Keratinocyte (primary cell): ENCODE measurements around the gene CCDC7. TPM values are rescaled to one million over a fixed set of nuclear protein-coding genes. Genes with fewer than 3 reads are reported as not detected.
"Not testable (repeated sequence)": the region's sequence is repeated elsewhere in the genome, so short reads cannot be mapped to it uniquely, and the experiment has no call there.

Experiments used
- DNase-seq: peaks from one replicate; pipeline ENCODE4 v3.0.0-alpha.2; 2011; ENCODE audit warnings: low read depth, missing footprints, low spot score
- FAIRE-seq: peaks from 2 replicates; lab custom pipeline; 2011; peaks lifted over from hg19 to GRCh38; lab: Jason Lieb, UNC
- H2AFZ ChIP-seq: 2 replicates; pipeline ENCODE4 v1.6.0; 2012; ENCODE audit warnings: low read length, control low read depth, inconsistent platforms; ENCODE audit not compliant: control insufficient read depth
- H3K27ac ChIP-seq: 2 replicates; pipeline ENCODE4 v1.5.1; 2011; ENCODE audit warnings: low read length; ENCODE audit not compliant: control insufficient read depth, insufficient read depth
- H3K27me3 ChIP-seq: 3 replicates; pipeline ENCODE4 v1.6.0; 2011; ENCODE audit warnings: low read length; ENCODE audit not compliant: control insufficient read depth, insufficient read depth; ENCODE audit errors: extremely low read depth
- H3K36me3 ChIP-seq, 2 experiments: 2 replicates in 1 of 2; 3 replicates in 1 of 2; pipeline ENCODE4 v1.5.1; 2011; ENCODE audit warnings: low read length in 2 of 2, mild to moderate bottlenecking in 1 of 2; ENCODE audit not compliant: control insufficient read depth in 2 of 2, insufficient read depth in 2 of 2; ENCODE audit errors: extremely low read depth in 1 of 2
- H3K4me1 ChIP-seq: 3 replicates; pipeline ENCODE4 v1.5.1; 2011; ENCODE audit warnings: low read length; ENCODE audit not compliant: control insufficient read depth, insufficient read depth; ENCODE audit errors: extremely low read depth
- H3K4me2 ChIP-seq: 3 replicates; pipeline ENCODE4 v1.6.0; 2011; ENCODE audit warnings: low read depth, low read length; ENCODE audit not compliant: control insufficient read depth, insufficient read depth; ENCODE audit errors: extremely low read depth
- H3K4me3 ChIP-seq, 3 experiments: fragments of 200-600 bp in 1 of 3; sonication (generic) in 1 of 3; 2 replicates in 2 of 3; 3 replicates in 1 of 3; pipeline ENCODE4 v1.5.1; 2011 to 2016; ENCODE audit warnings: low read length in 3 of 3, mild to moderate bottlenecking in 3 of 3, control low read depth in 2 of 3, inconsistent platforms in 1 of 3, low read depth in 1 of 3, mixed read lengths in 1 of 3, mixed run types in 1 of 3, moderate library complexity in 1 of 3; ENCODE audit not compliant: control insufficient read depth in 2 of 3, insufficient read depth in 2 of 3; ENCODE audit errors: extremely low read depth in 1 of 3
- H3K79me2 ChIP-seq: 2 replicates; pipeline ENCODE4 v1.6.0; 2012; ENCODE audit warnings: low read length; ENCODE audit not compliant: control insufficient read depth, insufficient read depth
- H3K9ac ChIP-seq: 3 replicates; pipeline ENCODE4 v1.6.0; 2011; ENCODE audit warnings: low read length; ENCODE audit not compliant: control insufficient read depth, insufficient read depth; ENCODE audit errors: extremely low read depth
- H3K9me1 ChIP-seq: 3 replicates; pipeline ENCODE4 v1.6.0; 2011; ENCODE audit warnings: low read length; ENCODE audit not compliant: control insufficient read depth, insufficient read depth; ENCODE audit errors: extremely low read depth
- H3K9me3 ChIP-seq: 2 replicates; pipeline ENCODE4 v1.5.1; 2012; ENCODE audit warnings: low read depth, low read length; ENCODE audit not compliant: control insufficient read depth
- H4K20me1 ChIP-seq: 3 replicates; pipeline ENCODE4 v1.6.0; 2011; ENCODE audit warnings: low read length; ENCODE audit not compliant: control insufficient read depth, insufficient read depth; ENCODE audit errors: extremely low read depth
- CTCF ChIP-seq, 3 experiments: IDR thresholded peaks in 1 of 3; conservative IDR thresholded peaks in 1 of 3; optimal IDR thresholded peaks in 1 of 3; 2 replicates in 2 of 3; 3 replicates in 1 of 3; pipeline versions ENCODE3 to v1.5.1; 2011; ENCODE audit warnings: low read length in 3 of 3, mild to moderate bottlenecking in 3 of 3, moderate library complexity in 2 of 3, control low read depth in 1 of 3, inconsistent platforms in 1 of 3; ENCODE audit not compliant: insufficient read depth in 2 of 3; ENCODE audit errors: extremely low read depth in 1 of 3
- EZH2 ChIP-seq: IDR thresholded peaks from one replicate; pipeline ENCODE4 v1.6.1; 2012; ENCODE audit warnings: inconsistent platforms, mild to moderate bottlenecking, low read length, moderate library complexity
- dilution Hi-C: fragments of 300-500 bp; cut with MboI; formaldehyde crosslinking; loops from one replicate; pipeline ENCODE4 v1.7.0; 2020; ENCODE audit warnings: low sequenced_read_pairs; ENCODE audit not compliant: extremely low pct_ligation_motif_present
- polyA plus RNA-seq, 5 experiments: library from polyadenylated mRNA; depleted of rRNA in 3 of 5; stranded (reverse) in 3 of 5; stranded (forward) in 1 of 5; unstranded in 1 of 5; fragments of >200 nt; gene quantifications; 1 replicate in 1 of 5; 2 replicates in 3 of 5; 3 replicates in 1 of 5; pipeline versions ENCODE4 v1.2.1 to v1.2.3, GENCODE V29; 2011 to 2012; ENCODE audit warnings: missing spikeins in 2 of 5, low read depth in 1 of 5, low replicate concordance in 1 of 5

The CCDC7 gene
- polyA plus RNA-seq, 1 donor (not counting 4 experiments of a cell fraction or from before 2014, with no cell fraction given): 1.1 TPM

DNA sequence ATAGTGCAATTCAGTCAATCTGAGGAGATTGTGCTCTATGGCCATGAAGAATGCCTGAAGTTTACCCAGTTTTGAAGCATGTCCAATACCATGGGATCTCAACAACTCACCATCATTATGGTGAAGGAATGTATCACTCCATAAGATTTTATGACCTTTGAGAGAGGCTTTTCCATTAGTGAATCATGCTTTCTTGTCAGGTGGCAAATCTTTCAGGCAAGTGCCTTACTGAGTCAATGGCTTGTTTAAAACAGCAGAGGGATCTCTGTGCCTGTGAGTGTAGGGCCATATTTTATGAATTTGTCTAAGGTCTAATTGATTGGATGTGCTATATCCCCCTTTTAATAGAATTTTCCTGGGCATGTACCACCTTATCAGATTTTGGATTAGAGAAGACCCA, 131.5 kb downstream of the CCDC7 start:
- DNase-seq: no peak
- H3K4me3 ChIP-seq: no peak overlapping the region
- dilution Hi-C loops: no loop called here
- H4K20me1 ChIP-seq: no peaks in the 10 kb centered on the region
- H3K9me1 ChIP-seq: no peaks in the 10 kb centered on the region
- no peak for FAIRE-seq
- no peak for TF ChIP-seq EZH2
- TF ChIP-seq CTCF (optimal IDR thresholded peaks at IDR 0.05 in 1 of 3, IDR thresholded peaks at IDR 0.05 in 1 of 3, conservative IDR thresholded peaks at IDR 0.05 in 1 of 3; ENCODE audit: extremely low read depth in 1 of 3, insufficient read depth in 2 of 3, low read length in 3 of 3): peak in 1 of 3 experiments; percentile 16
- H2AFZ ChIP-seq: no peak overlapping the region
- H3K4me1 ChIP-seq: no peaks in the 10 kb centered on the region
- no peaks in the 10 kb centered on the region for H3K27me3 ChIP-seq
- no peaks in the 10 kb centered on the region for H3K79me2 ChIP-seq
- no peak overlapping the region for H3K4me2 ChIP-seq
- no peaks in the 10 kb centered on the region for H3K36me3 ChIP-seq
- no peaks in the 10 kb centered on the region for H3K9me3 ChIP-seq
- H3K9ac ChIP-seq: no peak overlapping the region
- no peak overlapping the region for H3K27ac ChIP-seq

DNA sequence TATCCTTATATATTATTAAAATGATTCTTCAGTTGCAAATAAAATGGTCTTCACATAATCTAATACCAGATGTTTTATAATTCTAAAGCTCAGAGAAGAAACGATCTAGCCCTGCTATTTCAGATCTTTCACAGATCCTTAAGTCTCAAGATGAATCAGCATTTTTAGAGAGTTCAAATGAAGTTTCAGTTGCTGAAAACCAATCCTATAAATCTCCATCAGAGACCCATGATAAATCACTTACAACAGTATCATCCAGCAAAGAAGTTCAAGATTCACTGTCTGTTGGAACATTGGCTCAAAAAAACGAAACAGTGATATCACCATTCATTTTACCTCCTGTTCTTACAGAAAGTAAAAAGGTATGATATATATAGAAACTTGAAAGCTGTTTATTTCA, 137.0 kb downstream of the CCDC7 start:
- Histone ChIP-seq H3K9ac (no peak overlapping the region), H3K36me3 (no peaks in the 10 kb centered on the region), H4K20me1 (no peaks in the 10 kb centered on the region), H3K79me2 (no peaks in the 10 kb centered on the region), H3K9me3 (no peaks in the 10 kb centered on the region), H2AFZ (no peak overlapping the region), H3K27me3 (no peaks in the 10 kb centered on the region), H3K4me1 (no peaks in the 10 kb centered on the region), H3K4me2 (no peak overlapping the region), H3K4me3 (no peak overlapping the region), H3K27ac (no peak overlapping the region), H3K9me1 (no peaks in the 10 kb centered on the region)
- dilution Hi-C loops: no loop called here
- DNase-seq (no peak), FAIRE-seq (no peak)
- no peak for TF ChIP-seq CTCF (optimal IDR thresholded peaks at IDR 0.05 in 1 of 3, IDR thresholded peaks at IDR 0.05 in 1 of 3, conservative IDR thresholded peaks at IDR 0.05 in 1 of 3; ENCODE audit: extremely low read depth in 1 of 3, insufficient read depth in 2 of 3, low read length in 3 of 3)
- TF ChIP-seq EZH2: no peak

GRCh38 chr10:32598022-32598421, 152.1 kb downstream of the CCDC7 start:
- H3K9ac ChIP-seq, H3K36me3 ChIP-seq, H3K79me2 ChIP-seq, DNase-seq, H3K27me3 ChIP-seq, H3K4me3 ChIP-seq, H3K9me3 ChIP-seq, H3K9me1 ChIP-seq, H4K20me1 ChIP-seq, H2AFZ ChIP-seq, H3K4me1 ChIP-seq, FAIRE-seq, dilution Hi-C loops, H3K4me2 ChIP-seq, H3K27ac ChIP-seq: not testable (repeated sequence)
